HUES48 (cell line): Measurements from ENCODE around the gene ACOT11.
A peak's percentile ranks its signal among the peaks of the same experiment; 100 is the strongest.

Experiments used
- H3K27ac ChIP-seq: one replicate; pipeline ENCODE4 v1.7.0; 2013; ENCODE audit warnings: low read depth, low read length, inconsistent platforms
- H3K27me3 ChIP-seq: 2 replicates; pipeline ENCODE4 v1.6.1; 2013; ENCODE audit warnings: mild to moderate bottlenecking, low read length; ENCODE audit not compliant: control insufficient read depth, insufficient read depth
- H3K36me3 ChIP-seq: 2 replicates; pipeline ENCODE4 v1.6.1; 2013; ENCODE audit warnings: low read length; ENCODE audit not compliant: control insufficient read depth, insufficient read depth
- H3K4me1 ChIP-seq: 2 replicates; pipeline ENCODE4 v1.6.1; 2013; ENCODE audit warnings: mild to moderate bottlenecking, low read length; ENCODE audit not compliant: control insufficient read depth, insufficient read depth
- H3K4me3 ChIP-seq: 2 replicates; pipeline ENCODE4 v1.5.1; 2013; ENCODE audit warnings: mild to moderate bottlenecking, low read depth, low read length
- H3K9ac ChIP-seq: 2 replicates; pipeline ENCODE4 v1.6.1; 2013; ENCODE audit warnings: mild to moderate bottlenecking, low read depth, low read length, moderate library complexity
- H3K9me3 ChIP-seq: 2 replicates; pipeline ENCODE4 v1.6.1; 2013; ENCODE audit warnings: low read length; ENCODE audit not compliant: control insufficient read depth, insufficient read depth

ACOT11 gene

GRCh38 chr1:54547601-54548388, at the start of gene ACOT11:
Gene ACOT11 (plus strand): TSS chr1:54548228. CDS start chr1:54548310, 82 bp downstream.
- Histone ChIP-seq H3K36me3 (no peaks in the 10 kb centered on the region), H3K9me3 (no peaks in the 10 kb centered on the region), H3K9ac (no peak within 1 kb of the TSS), H3K4me3 (no peak within 1 kb of the TSS), H3K27me3 (no peaks in the 10 kb centered on the region), H3K4me1 (peaks cover 10% of the 10 kb centered on the region), H3K27ac (no peak within 1 kb of the TSS)

GRCh38 chr1:54498383-54499096, 49.5 kb upstream of the ACOT11 start:
- Histone ChIP-seq H3K9ac (no peak overlapping the region), H3K27me3 (peaks cover 6% of the 10 kb centered on the region), H3K9me3 (no peaks in the 10 kb centered on the region), H3K4me3 (peak overlapping the region; percentile 61), H3K36me3 (no peaks in the 10 kb centered on the region), H3K4me1 (peaks cover 21% of the 10 kb centered on the region), H3K27ac (no peak overlapping the region)

GRCh38 chr1:54499097-54499359, 49.0 kb upstream of the ACOT11 start:
- peaks cover 21% of the 10 kb centered on the region for H3K4me1 ChIP-seq
- peak overlapping the region; percentile 61 for H3K4me3 ChIP-seq
- no peaks in the 10 kb centered on the region for H3K36me3 ChIP-seq
- H3K27ac ChIP-seq: no peak overlapping the region
- no peak overlapping the region for H3K9ac ChIP-seq
- H3K27me3 ChIP-seq: peaks cover 6% of the 10 kb centered on the region
- H3K9me3 ChIP-seq: no peaks in the 10 kb centered on the region

- H3K4me1 ChIP-seq: peaks cover 21% of the 10 kb centered on the region
- peak overlapping the region; percentile 61 for H3K4me3 ChIP-seq
- no peak overlapping the region for H3K9ac ChIP-seq
- H3K36me3 ChIP-seq: no peaks in the 10 kb centered on the region
- peaks cover 6% of the 10 kb centered on the region for H3K27me3 ChIP-seq
- H3K9me3 ChIP-seq: no peaks in the 10 kb centered on the region
- H3K27ac ChIP-seq: peak overlapping the region; percentile 16
Observed at GRCh38 chr1:54499360-54500106, 48.5 kb upstream of the ACOT11 start.

- Histone ChIP-seq H3K9ac (no peak overlapping the region), H3K27me3 (peaks cover 6% of the 10 kb centered on the region), H3K36me3 (no peaks in the 10 kb centered on the region), H3K4me3 (peak overlapping the region; percentile 61), H3K9me3 (no peaks in the 10 kb centered on the region), H3K27ac (peak overlapping the region; percentile 16), H3K4me1 (peaks cover 21% of the 10 kb centered on the region)
Observed at GRCh38 chr1:54500107-54500431, 48.0 kb upstream of the ACOT11 start.

GRCh38 chr1:54501849-54502248, 46.2 kb upstream of the ACOT11 start:
- Histone ChIP-seq H3K9me3 (no peaks in the 10 kb centered on the region), H3K4me1 (peaks cover 21% of the 10 kb centered on the region), H3K36me3 (no peaks in the 10 kb centered on the region), H3K4me3 (no peak overlapping the region), H3K27ac (no peak overlapping the region), H3K27me3 (peaks cover 6% of the 10 kb centered on the region), H3K9ac (no peak overlapping the region)

GRCh38 chr1:54502342-54502741, 45.7 kb upstream of the ACOT11 start:
- Histone ChIP-seq H3K9ac (no peak overlapping the region), H3K27ac (no peak overlapping the region), H3K4me3 (no peak overlapping the region), H3K27me3 (peaks cover 6% of the 10 kb centered on the region), H3K4me1 (peaks cover 21% of the 10 kb centered on the region), H3K36me3 (no peaks in the 10 kb centered on the region), H3K9me3 (no peaks in the 10 kb centered on the region)

GRCh38 chr1:54506594-54506993, 41.4 kb upstream of the ACOT11 start:
- Histone ChIP-seq H3K27ac (no peak overlapping the region), H3K9me3 (no peaks in the 10 kb centered on the region), H3K4me3 (no peak overlapping the region), H3K9ac (no peak overlapping the region), H3K27me3 (no peaks in the 10 kb centered on the region), H3K4me1 (no peaks in the 10 kb centered on the region), H3K36me3 (no peaks in the 10 kb centered on the region)

- Histone ChIP-seq H3K36me3 (no peaks in the 10 kb centered on the region), H3K4me3 (no peak overlapping the region), H3K27me3 (no peaks in the 10 kb centered on the region), H3K9me3 (no peaks in the 10 kb centered on the region), H3K9ac (no peak overlapping the region), H3K27ac (no peak overlapping the region), H3K4me1 (no peaks in the 10 kb centered on the region)
Observed at GRCh38 chr1:54507033-54507870, 40.8 kb upstream of the ACOT11 start.

- no peak overlapping the region for H3K27ac ChIP-seq
- no peak overlapping the region for H3K4me3 ChIP-seq
- H3K27me3 ChIP-seq: no peaks in the 10 kb centered on the region
- H3K9me3 ChIP-seq: no peaks in the 10 kb centered on the region
- H3K9ac ChIP-seq: no peak overlapping the region
- no peaks in the 10 kb centered on the region for H3K36me3 ChIP-seq
- H3K4me1 ChIP-seq: no peaks in the 10 kb centered on the region
Observed at GRCh38 chr1:54510715-54511270, 37.2 kb upstream of the ACOT11 start.
